Heart left ventricle (tissue), 13 donors: ENCODE measurements around the gene APMAP.

ENCODE experiments used
- POLR2A ChIP-seq, 2 donors: fragments of 450-650 bp; IDR thresholded peaks; one replicate each; pipeline ENCODE4 v1.6.1; 2017; ENCODE audit warnings: antibody characterized with exemption in 2 of 2, mild to moderate bottlenecking in 2 of 2, moderate library complexity in 2 of 2
- TF ChIP-seq, protein P1 (sequence below), 12 donors: fragments of 200-600 bp; sonication (generic) in 4 of 12; IDR thresholded peaks; one replicate each; pipeline versions ENCODE4 v1.5.0 to v1.8.0; 2018 to 2022; ENCODE audit warnings: antibody characterized with exemption in 12 of 12, mild to moderate bottlenecking in 5 of 12
- donor health status: ischemic (EF 13 %, LVEDD 7.1; RV severe dilation, severe dysfunction).
- donor health status: DM: no; HTN: yes; CAD: no.
- donor health status: DM: no; HTN: no; CAD: no.
- donor health status: ischemic (EF 25% LVEDD 6.9; RV normal size, moderate dysfunction).
- donor health status: ischemic (EF 25% LVEDD 5.7; RV mildly dilated, moderate dysfunction).
- donor health status: ischemic (EF 35%, LVEDD 5.7; RV mildly dilated, moderate dysfunction).
- donor health status: nonischemic (EF 11% LVEDD 7.7; RV severe dilation, severe dysfunction).
- donor health status: DM: yes; HTN: yes; CAD: no.
- donor health status: PGD.
- donor health status: ischemic (EF 29% LVEDD 5.4; RV normal size, mild dysfunction).
- donor health status: nonischemic (EF 23%, LVEDD 6.1; RV moderate dilation, normal function).

DNA sequence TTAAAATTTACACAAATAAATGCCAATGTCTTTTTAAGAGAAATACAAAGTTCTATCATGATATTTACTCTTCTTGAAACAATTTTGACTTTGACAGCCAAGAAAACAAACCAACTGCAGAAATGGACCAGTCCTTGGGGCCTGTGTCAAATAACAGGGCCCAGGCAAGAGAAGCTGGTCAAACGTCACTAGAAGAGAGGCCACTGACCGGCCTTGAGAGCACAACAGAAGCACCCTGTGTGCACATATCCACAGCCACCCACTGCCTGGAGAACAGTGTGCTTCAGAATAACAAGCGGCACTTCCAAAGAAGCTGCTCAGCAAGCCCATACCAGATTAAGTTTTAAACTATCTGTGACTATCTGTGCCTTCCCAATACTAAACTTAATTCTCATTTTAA, 14.8 kb downstream of the APMAP start:
- TF ChIP-seq, protein P1, sequence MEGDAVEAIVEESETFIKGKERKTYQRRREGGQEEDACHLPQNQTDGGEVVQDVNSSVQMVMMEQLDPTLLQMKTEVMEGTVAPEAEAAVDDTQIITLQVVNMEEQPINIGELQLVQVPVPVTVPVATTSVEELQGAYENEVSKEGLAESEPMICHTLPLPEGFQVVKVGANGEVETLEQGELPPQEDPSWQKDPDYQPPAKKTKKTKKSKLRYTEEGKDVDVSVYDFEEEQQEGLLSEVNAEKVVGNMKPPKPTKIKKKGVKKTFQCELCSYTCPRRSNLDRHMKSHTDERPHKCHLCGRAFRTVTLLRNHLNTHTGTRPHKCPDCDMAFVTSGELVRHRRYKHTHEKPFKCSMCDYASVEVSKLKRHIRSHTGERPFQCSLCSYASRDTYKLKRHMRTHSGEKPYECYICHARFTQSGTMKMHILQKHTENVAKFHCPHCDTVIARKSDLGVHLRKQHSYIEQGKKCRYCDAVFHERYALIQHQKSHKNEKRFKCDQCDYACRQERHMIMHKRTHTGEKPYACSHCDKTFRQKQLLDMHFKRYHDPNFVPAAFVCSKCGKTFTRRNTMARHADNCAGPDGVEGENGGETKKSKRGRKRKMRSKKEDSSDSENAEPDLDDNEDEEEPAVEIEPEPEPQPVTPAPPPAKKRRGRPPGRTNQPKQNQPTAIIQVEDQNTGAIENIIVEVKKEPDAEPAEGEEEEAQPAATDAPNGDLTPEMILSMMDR (IDR thresholded peaks at IDR 0.05), result no peak
- TF ChIP-seq POLR2A (IDR thresholded peaks at IDR 0.05), result no peak
